Neural progenitor cell (in vitro differentiated cells): ENCODE measurements around the gene CHRNA4.

Source experiments
- CTCF ChIP-seq: fragments of 200-600 bp; sonication (generic); IDR thresholded peaks from 2 replicates; pipeline ENCODE4 v1.5.1; 2017; ENCODE audit warnings: antibody characterized with exemption, mild to moderate bottlenecking
- EZH2 ChIP-seq: fragments of 200-600 bp; sonication (generic); IDR thresholded peaks from 2 replicates; pipeline ENCODE4 v1.6.1; 2017; ENCODE audit warnings: antibody characterized with exemption, mild to moderate bottlenecking, moderate library complexity

GRCh38 chr20:63305393-63305792 is 55.8 kb downstream of the CHRNA4 start:
- TF ChIP-seq EZH2, result no peak
- no peak for TF ChIP-seq CTCF
